GM18907 (cell line): ENCODE measurements around the gene ZG16.
"Not testable (repeated sequence)": the region's sequence is repeated elsewhere in the genome, so short reads cannot be mapped to it uniquely, and the experiment has no call there.

ENCODE experiments used
- ATAC-seq: cut with Tn5 transposase; IDR thresholded peaks from one replicate; pipeline ENCODE4 v1.9.1; 2021; ENCODE audit warnings: mild to moderate bottlenecking, moderate library complexity; ENCODE audit not compliant: unreplicated experiment

The ZG16 gene

GRCh38 chr16:29747947-29748759 is 29.9 kb upstream of the ZG16 start:
- ATAC-seq, result no peak

GRCh38 chr16:29748760-29749149 is 29.3 kb upstream of the ZG16 start:
- not testable (repeated sequence) for ATAC-seq

- ATAC-seq, result no peak
Measured at GRCh38 chr16:29753516-29753915, 24.5 kb upstream of the ZG16 start.

GRCh38 chr16:29756654-29757053 is 21.4 kb upstream of the ZG16 start:
- no peak for ATAC-seq

GRCh38 chr16:29757086-29757485 is 21.0 kb upstream of the ZG16 start:
- ATAC-seq, result not testable (repeated sequence)

GRCh38 chr16:29757950-29758466 is 20.0 kb upstream of the ZG16 start:
- ATAC-seq, result no peak

- ATAC-seq, result no peak
Measured at GRCh38 chr16:29760567-29761279, 17.3 kb upstream of the ZG16 start.

GRCh38 chr16:29761280-29761651 is 16.8 kb upstream of the ZG16 start:
- ATAC-seq, result not testable (repeated sequence)

GRCh38 chr16:29761882-29762281 is 16.2 kb upstream of the ZG16 start:
- no peak for ATAC-seq

GRCh38 chr16:29763326-29763725 is 14.7 kb upstream of the ZG16 start:
- ATAC-seq, result no peak

GRCh38 chr16:29765167-29766032 is 12.7 kb upstream of the ZG16 start:
- ATAC-seq, result no peak

- no peak for ATAC-seq
Measured at GRCh38 chr16:29766571-29766970, 11.5 kb upstream of the ZG16 start.

- no peak for ATAC-seq
Measured at GRCh38 chr16:29767062-29767461, 11.0 kb upstream of the ZG16 start.

- ATAC-seq, result no peak
Measured at GRCh38 chr16:29769507-29769906, 8.5 kb upstream of the ZG16 start.

- ATAC-seq, result no peak
Measured at GRCh38 chr16:29770250-29770929, 7.7 kb upstream of the ZG16 start.

GRCh38 chr16:29772330-29772729 is 5.7 kb upstream of the ZG16 start:
- ATAC-seq, result not testable (repeated sequence)

- ATAC-seq, result no peak
Measured at GRCh38 chr16:29774730-29775129, 3.3 kb upstream of the ZG16 start.

- ATAC-seq, result no peak
Measured at GRCh38 chr16:29775742-29776408, 2.2 kb upstream of the ZG16 start.

- ATAC-seq, result no peak
Measured at GRCh38 chr16:29779474-29779873, 1.4 kb downstream of the ZG16 start.
